Spleen (tissue), 7 donors: Measurements from ENCODE around the gene KCNJ4.
"Not testable (repeated sequence)": the region's sequence is repeated elsewhere in the genome, so short reads cannot be mapped to it uniquely, and the experiment has no call there.

ENCODE experiments used
- CTCF ChIP-seq, 11 experiments: fragments of 200-600 bp in 7 of 11; fragments of 450-650 bp in 4 of 11; sonication (generic) in 4 of 11; IDR thresholded peaks in 8 of 11; conservative IDR thresholded peaks in 3 of 11; 1 replicate in 7 of 11; 2 replicates in 4 of 11; pipeline versions ENCODE4 v1.4.0 to v1.8.0; 2016 to 2021; ENCODE audit warnings: antibody characterized with exemption in 11 of 11, inconsistent platforms in 4 of 11, mild to moderate bottlenecking in 1 of 11
- POLR2A ChIP-seq, 3 donors: fragments of 450-650 bp; IDR thresholded peaks; one replicate each; pipeline ENCODE4 v1.5.1; 2017; ENCODE audit warnings: antibody characterized with exemption in 3 of 3, mild to moderate bottlenecking in 1 of 3
- donor health status: DM: no; HTN: no; CAD: no; lungs with moderate emphysema.
- donor health status: DM: no; HTN: no; CAD: no.
- donor health status: DM: no; HTN: no; CAD: no.

DNA sequence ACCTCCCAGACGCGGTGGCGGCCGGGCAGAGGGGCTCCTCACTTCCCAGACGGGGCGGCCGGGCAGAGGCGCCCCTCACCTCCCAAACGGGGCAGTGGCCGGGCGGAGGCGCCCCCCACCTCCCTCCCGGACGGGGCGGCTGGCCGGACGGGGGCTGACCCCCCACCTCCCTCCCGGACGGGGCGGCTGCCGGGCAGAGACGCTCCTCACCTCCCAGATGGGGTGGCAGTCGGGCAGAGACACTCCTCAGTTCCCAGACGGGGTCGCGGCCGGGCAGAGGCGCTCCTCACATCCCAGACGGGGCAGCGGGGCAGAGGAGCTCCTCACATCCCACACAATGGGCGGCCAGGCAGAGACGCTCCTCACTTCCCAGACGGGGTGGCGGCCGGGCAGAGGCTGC, 45.1 kb downstream of the KCNJ4 start:
- TF ChIP-seq CTCF (IDR thresholded peaks at IDR 0.05 in 8 of 11, conservative IDR thresholded peaks at IDR 0.05 in 3 of 11); POLR2A (IDR thresholded peaks at IDR 0.05): not testable (repeated sequence)
